Fibroblast of the aortic adventitia (primary cell): ENCODE results near the gene QKI. TPM values are rescaled to one million over a fixed set of nuclear protein-coding genes. Genes with fewer than 3 reads are reported as not detected.

Source experiments
- DNase-seq: peaks from one replicate; pipeline ENCODE4 v3.0.0-alpha.2; 2010; ENCODE audit warnings: low read depth
- H3K4me3 ChIP-seq: 2 replicates; pipeline ENCODE4 v1.5.1; 2011; ENCODE audit warnings: low read depth, mild to moderate bottlenecking, control low read depth, low read length, moderate library complexity
- total RNA-seq: library from RNA; depleted of rRNA; stranded (reverse); fragments of >200 nt; gene quantifications from 2 replicates; pipeline ENCODE4 v1.2.3, GENCODE V29; 2012; ENCODE audit warnings: low replicate concordance
- TF ChIP-seq, protein P1 (sequence below): IDR thresholded peaks from 2 replicates; pipeline ENCODE4 v1.5.1; 2011; ENCODE audit warnings: mild to moderate bottlenecking, low read length, control low read depth, inconsistent platforms; ENCODE audit not compliant: insufficient read depth

QKI gene
- total RNA-seq, 1 donor: 125 TPM

DNA sequence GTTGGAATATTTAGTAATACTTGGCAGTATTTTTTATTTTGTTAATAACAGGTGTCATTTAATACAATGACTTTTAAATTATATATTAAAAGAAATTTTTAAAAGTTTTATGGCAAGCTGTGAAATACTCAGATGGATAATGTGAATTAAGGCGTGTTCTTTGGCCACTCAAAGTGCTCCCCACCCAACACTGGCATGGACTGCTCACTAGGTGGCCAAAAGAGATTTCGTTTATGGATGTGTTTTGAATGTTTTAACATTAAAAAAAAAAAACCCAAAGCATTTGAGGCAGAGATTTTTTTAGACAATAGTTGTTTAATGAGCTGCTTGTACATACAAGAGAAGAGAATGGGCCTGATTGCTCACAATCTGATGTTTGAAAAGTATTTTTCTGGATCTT lies 86.5 kb downstream of the QKI start:
- TF ChIP-seq, protein P1, sequence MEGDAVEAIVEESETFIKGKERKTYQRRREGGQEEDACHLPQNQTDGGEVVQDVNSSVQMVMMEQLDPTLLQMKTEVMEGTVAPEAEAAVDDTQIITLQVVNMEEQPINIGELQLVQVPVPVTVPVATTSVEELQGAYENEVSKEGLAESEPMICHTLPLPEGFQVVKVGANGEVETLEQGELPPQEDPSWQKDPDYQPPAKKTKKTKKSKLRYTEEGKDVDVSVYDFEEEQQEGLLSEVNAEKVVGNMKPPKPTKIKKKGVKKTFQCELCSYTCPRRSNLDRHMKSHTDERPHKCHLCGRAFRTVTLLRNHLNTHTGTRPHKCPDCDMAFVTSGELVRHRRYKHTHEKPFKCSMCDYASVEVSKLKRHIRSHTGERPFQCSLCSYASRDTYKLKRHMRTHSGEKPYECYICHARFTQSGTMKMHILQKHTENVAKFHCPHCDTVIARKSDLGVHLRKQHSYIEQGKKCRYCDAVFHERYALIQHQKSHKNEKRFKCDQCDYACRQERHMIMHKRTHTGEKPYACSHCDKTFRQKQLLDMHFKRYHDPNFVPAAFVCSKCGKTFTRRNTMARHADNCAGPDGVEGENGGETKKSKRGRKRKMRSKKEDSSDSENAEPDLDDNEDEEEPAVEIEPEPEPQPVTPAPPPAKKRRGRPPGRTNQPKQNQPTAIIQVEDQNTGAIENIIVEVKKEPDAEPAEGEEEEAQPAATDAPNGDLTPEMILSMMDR: peak; percentile 40
- no peak overlapping the region for H3K4me3 ChIP-seq
- peak; percentile 34 for DNase-seq

DNA sequence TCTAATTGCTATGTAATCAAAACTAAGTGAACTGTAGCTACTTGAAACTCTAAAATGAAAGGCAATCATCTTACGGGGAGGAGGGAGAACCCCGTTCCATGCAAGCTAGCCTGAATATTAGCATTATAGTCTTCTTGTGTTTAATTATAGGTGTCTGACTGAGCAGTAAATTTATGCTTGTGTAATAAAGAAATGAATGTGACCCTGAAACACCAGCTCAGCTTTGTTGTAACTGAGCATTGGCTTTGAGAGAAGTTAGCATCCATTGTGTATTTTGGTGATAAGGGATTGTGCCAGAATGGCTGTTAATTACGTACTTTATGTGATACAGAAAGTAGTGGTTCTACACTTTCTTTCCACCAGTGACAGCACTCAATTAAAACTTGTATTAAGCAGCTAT lies 86.9 kb downstream of the QKI start:
- TF ChIP-seq, protein P1: no peak
- H3K4me3 ChIP-seq: no peak overlapping the region
- peak; percentile 10 for DNase-seq

DNA sequence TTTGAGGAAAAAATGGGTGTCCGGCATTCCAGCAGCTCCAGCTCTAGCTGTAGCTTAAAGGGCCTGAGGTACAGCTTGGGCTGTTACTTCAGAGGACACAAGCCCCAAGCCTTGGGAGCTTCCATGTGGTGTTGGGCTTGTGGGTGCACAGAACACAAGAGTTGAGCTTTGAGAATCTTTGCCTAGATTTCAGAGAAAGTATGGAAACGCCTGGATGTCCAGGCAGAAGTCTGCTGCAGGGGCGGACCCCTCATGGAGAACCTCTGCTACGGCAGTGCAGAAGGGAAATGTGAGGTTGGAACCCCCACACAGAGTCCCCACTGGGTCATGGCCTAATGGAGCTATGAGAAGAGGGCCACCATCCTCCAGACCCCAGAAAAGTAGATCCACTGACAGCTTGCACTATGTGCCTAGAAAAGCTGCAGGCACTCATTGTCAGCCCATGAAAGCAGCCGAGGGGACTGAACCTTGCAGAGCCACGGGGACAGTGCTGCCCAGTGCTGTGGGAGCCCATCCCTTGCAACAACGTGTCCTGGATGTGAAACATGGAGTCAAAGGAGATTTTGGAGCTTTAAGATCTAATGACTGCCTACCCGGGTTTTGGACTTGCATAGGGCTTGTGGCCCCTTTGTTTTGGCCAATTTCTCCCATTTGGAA lies 90.6 kb downstream of the QKI start:
- H3K4me3 ChIP-seq: no peak overlapping the region
- DNase-seq: no peak
- TF ChIP-seq, protein P1: no peak

DNA sequence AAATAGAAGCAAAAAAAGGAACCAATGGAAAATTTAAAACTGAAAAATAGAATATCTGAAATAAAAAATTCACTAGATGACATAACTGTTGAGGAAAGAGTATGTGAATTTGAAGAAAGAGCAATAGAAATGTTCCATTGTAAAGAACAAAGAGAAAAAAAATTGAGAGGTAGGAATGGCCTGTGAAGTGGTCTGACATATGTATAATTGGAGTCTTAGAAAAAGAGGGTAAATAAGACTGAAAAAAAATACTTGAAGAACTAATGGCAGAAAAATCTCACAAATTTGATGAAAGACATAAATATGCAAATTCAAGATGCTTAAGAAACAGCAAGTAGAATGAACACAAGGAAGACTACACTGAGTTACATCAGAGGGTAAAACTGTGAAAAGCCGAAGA lies 93.4 kb downstream of the QKI start:
- DNase-seq: no peak
- no peak overlapping the region for H3K4me3 ChIP-seq
- TF ChIP-seq, protein P1: no peak

DNA sequence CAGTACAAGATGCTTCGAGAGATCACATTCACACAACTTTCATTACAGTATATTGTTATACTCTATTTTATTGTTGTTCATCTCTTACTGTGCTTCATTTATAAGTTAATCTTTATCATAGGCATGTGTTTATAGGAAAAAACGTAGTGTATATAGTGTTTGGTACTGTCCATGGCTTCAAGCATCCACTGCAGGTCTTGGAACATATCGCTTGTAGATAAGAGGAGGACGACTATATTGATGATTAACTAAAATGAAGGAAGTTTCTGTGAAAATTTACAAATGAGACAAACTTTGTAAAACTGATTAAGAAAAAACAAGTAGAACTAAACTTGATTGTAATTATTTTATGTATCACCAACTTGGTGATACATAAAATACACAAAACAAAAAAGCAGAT lies 98.5 kb downstream of the QKI start:
- DNase-seq: no peak
- no peak overlapping the region for H3K4me3 ChIP-seq
- TF ChIP-seq, protein P1: no peak

DNA sequence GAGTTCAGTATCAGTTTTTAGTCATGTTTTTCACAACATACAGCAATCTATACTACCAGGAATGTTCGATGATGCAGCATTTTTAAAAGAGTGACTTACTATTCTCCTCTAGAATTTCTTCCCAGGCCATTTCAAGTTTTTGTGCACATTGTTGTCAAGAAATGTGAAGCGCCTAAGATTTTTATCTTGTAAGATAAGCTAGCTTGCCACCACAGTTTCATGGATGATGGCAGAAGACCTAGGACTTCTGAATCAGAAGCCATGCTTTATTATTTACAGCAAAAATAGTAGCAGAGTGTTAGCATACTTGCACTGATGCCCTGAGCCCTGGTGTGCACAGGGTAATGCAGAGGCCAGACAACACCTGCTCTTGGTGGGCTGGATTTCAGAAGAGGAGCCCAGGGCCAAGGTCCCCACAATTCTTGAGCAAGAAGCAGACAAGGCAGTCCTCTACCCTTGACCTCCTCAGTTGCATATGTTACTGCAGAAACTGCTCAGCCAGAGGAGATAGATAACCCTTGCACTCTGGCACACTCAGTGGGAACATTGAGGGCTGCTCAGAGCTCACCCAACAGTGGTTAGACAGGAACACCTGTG lies 99.2 kb downstream of the QKI start:
- TF ChIP-seq, protein P1: no peak
- DNase-seq: no peak

More for the DNA sequence above, 99.2 kb downstream of the QKI start:
- H3K4me3 ChIP-seq: no peak overlapping the region
